Pericardium fibroblast (primary cell): ENCODE measurements around the gene WDR37. TPM values are rescaled to one million over a fixed set of nuclear protein-coding genes. Genes with fewer than 3 reads are reported as not detected.

Experiments
- total RNA-seq: library from RNA; depleted of rRNA; stranded (reverse); fragments of >200 nt; gene quantifications from 2 replicates; pipeline ENCODE4 v1.2.3, GENCODE V29; 2015

Gene WDR37, protein sequence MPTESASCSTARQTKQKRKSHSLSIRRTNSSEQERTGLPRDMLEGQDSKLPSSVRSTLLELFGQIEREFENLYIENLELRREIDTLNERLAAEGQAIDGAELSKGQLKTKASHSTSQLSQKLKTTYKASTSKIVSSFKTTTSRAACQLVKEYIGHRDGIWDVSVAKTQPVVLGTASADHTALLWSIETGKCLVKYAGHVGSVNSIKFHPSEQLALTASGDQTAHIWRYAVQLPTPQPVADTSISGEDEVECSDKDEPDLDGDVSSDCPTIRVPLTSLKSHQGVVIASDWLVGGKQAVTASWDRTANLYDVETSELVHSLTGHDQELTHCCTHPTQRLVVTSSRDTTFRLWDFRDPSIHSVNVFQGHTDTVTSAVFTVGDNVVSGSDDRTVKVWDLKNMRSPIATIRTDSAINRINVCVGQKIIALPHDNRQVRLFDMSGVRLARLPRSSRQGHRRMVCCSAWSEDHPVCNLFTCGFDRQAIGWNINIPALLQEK
- total RNA-seq, result 12.4 and 13.4 TPM in 2 replicates

DNA sequence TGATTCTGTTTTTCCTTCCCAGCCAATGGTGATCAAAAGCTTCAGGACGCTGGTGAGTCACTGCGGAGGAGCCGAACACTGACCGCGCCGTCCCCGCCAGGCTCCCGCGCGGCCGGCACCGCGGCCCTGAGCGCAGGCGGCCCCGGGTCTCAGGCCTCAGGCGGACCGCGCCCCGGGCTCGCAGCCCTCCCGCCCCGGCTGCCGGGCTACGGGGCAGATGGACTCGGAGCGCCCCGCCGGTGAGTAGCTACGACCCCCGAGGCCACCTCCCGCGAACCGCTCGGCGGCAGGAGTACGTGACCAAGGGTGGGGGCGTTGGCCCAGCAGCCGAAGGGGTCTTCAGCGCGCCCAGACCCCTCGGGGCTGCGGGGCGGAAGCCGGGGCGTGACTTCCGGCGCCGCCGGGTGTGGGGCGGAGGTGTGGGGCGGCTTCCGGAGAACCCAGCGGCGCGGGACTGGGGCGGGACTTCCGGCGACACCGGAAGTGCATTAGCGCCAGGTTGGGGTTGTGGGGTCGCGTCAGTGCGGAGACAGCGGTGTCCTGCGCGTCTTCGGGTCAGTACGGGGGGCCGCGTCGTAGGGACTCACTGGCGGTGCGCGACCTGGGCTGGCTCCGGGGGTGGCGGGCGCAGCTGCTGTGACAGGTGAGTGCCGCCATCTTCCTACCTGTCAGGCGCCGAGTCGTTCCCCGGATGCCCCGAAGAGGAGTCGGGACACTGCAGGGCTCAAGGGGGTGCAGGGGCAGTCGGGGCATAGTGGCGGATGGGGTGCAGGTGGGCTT lies at the start of gene WDR37:
TSS of gene WDR37 (plus strand) at position 60 of the 780 bp plus-strand sequence. CDS start 15,771 bp downstream, outside the sequence.

DNA sequence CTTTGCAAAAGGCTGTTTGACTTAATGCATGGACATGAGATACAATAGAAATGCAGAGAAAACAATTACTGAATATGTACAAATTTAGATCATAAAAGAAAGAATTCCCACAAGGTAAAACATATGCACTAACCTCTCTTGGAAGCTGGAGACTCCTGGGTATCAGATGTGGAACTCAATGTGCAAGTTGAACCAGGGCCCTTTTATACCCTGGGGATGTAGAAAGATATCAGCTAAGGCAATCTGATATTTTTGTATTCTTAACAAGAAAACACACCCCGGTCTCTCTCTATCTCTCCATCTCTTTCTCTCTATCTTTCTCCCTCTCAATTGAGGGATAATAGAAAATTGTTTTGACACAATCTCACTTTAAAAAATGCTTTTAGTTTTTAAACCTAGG lies 30.5 kb upstream of the WDR37 start, which contains the start of gene IDI2:
TSS of gene IDI2 (minus strand) at position 177 of the 400 bp plus-strand sequence. CDS start 1,136 bp downstream, outside the sequence.

DNA sequence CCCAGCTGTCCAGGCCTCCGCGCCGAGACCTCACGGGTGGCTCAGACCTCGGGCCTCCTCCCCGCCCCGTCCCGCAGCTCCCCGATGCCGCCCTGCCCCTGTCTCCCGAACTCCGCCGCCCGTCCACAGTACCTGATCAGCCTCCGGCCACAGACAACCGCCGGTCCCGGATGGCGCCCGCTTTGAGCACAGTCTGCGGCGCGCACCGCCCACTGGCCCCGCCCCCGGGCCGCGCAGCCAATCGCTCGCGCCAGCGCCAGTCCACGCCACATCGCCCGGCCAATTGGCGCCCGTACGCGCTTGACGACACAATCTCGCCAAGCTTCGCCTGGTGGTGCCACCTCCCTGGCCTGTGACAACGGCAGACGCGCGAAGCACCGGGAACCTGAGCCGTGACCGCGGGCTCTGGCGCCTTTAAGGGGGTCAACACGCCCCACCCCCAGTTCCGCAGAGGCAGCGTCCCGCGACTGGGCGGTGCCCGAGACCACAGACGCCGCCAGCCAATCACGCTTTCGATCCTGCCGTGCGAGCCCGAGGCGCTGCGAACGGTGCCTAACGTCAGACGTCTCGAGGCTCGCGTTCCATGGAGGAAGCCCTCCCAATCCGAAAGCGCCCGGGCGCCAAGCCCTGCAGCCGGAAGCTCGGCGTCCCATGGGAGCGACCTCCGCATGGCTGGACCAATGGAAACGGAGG lies 7.3 kb upstream of the WDR37 start, which contains the start of gene IDI1:
TSS of gene IDI1 (minus strand) at position 388 of the 693 bp plus-strand sequence. CDS start at position 272, 116 bp downstream.

Other genes with a start within 250 kb of the WDR37 start
- 20.7 and 22.0 TPM in 2 replicates for gene LARP4B, start 124.7 kb upstream of the WDR37 start, total RNA-seq
- gene GTPBP4, start 68.0 kb upstream of the WDR37 start, total RNA-seq, result 18.0 and 19.6 TPM in 2 replicates
- not detected in 2 replicates for gene IDI2, start 30.5 kb upstream of the WDR37 start, total RNA-seq
- gene IDI1, start 7.3 kb upstream of the WDR37 start, total RNA-seq, result 71.0 and 109 TPM in 2 replicates